HepG2 (cell line): ENCODE measurements around the gene MYOM1. TPM values are rescaled to one million over a fixed set of nuclear protein-coding genes. Genes with fewer than 3 reads are reported as not detected.
A peak's percentile ranks its signal among the peaks of the same experiment; 100 is the strongest.

Source experiments
- BCL6 ChIP-seq: IDR thresholded peaks from 2 replicates; pipeline ENCODE4 v1.6.1; 2016; ENCODE audit warnings: missing genetic modification reagents, missing compliant biosample characterization
- EHMT2 ChIP-seq: fragments of 200-600 bp; sonication (generic); IDR thresholded peaks from 2 replicates; pipeline ENCODE4 v1.7.0; 2017; ENCODE audit warnings: antibody characterized with exemption, low read depth, low read length, borderline replicate concordance
- KLF12 ChIP-seq: sonication (generic); formaldehyde crosslinking; IDR thresholded peaks from 2 replicates; pipeline ENCODE4 v1.4.0; 2020; ENCODE audit warnings: missing genetic modification reagents, borderline replicate concordance
- NBN ChIP-seq: fragments of 450-650 bp; conservative IDR thresholded peaks from 2 replicates; pipeline ENCODE4 v1.6.1; 2017
- RAD21 ChIP-seq: fragments of 450-650 bp; formaldehyde crosslinking; IDR thresholded peaks from 2 replicates; pipeline ENCODE4 v1.5.0; 2020; ENCODE audit warnings: mild to moderate bottlenecking
- RBM39 ChIP-seq: fragments of 200-400 bp; formaldehyde crosslinking; IDR thresholded peaks from one replicate; pipeline ENCODE4 v1.6.1; 2018; ENCODE audit warnings: antibody characterized with exemption, mild to moderate bottlenecking, low read depth, low read length; ENCODE audit not compliant: poor library complexity, severe bottlenecking
- RFX3 ChIP-seq: IDR thresholded peaks from 2 replicates; pipeline ENCODE4 v1.6.1; 2016; ENCODE audit warnings: missing biosample characterization, missing genetic modification reagents
- SAP130 ChIP-seq: IDR thresholded peaks from 2 replicates; pipeline ENCODE4 v1.6.1; 2016; ENCODE audit warnings: low read depth
- SOX6 ChIP-seq, 2 experiments: fragments of 450-650 bp in 1 of 2; sonication (generic) in 1 of 2; formaldehyde crosslinking in 1 of 2; IDR thresholded peaks; 2 replicates each; pipeline versions ENCODE4 v1.4.0 to v1.6.1; 2017 to 2020; ENCODE audit warnings: antibody characterized with exemption in 1 of 2, mild to moderate bottlenecking in 1 of 2, missing genetic modification reagents in 1 of 2
- SUZ12 ChIP-seq: fragments of 150-350 bp; IDR thresholded peaks from 2 replicates; pipeline ENCODE4 v1.6.1; 2014; ENCODE audit warnings: low read depth, low read length
- THAP11 ChIP-seq: IDR thresholded peaks from 2 replicates; pipeline ENCODE4 v1.6.1; 2016; ENCODE audit warnings: missing biosample characterization, missing genetic modification reagents
- ZNF501 ChIP-seq: sonication (generic); formaldehyde crosslinking; IDR thresholded peaks from 2 replicates; pipeline ENCODE4 v1.5.1; 2020; ENCODE audit warnings: mild to moderate bottlenecking, moderate library complexity, missing genetic modification reagents
- ZNF570 ChIP-seq: sonication (generic); formaldehyde crosslinking; IDR thresholded peaks from 2 replicates; pipeline ENCODE4 v1.4.0; 2020; ENCODE audit warnings: mild to moderate bottlenecking, missing genetic modification reagents, borderline replicate concordance
- ZNF674 ChIP-seq: sonication (generic); formaldehyde crosslinking; IDR thresholded peaks from 2 replicates; pipeline ENCODE4 v1.5.0; 2020; ENCODE audit warnings: low read depth, mild to moderate bottlenecking, missing genetic modification reagents
- ZNF75D ChIP-seq: sonication (generic); formaldehyde crosslinking; IDR thresholded peaks from 2 replicates; pipeline ENCODE4 v1.8.1; 2023; ENCODE audit warnings: missing genetic modification reagents, mild to moderate bottlenecking, borderline replicate concordance
- ZSCAN30 ChIP-seq: sonication (generic); formaldehyde crosslinking; IDR thresholded peaks from 2 replicates; pipeline ENCODE4 v1.5.0; 2020; ENCODE audit warnings: mild to moderate bottlenecking, missing genetic modification reagents
- ZZZ3 ChIP-seq: sonication (generic); formaldehyde crosslinking; IDR thresholded peaks from 2 replicates; pipeline ENCODE4 v1.4.0; 2020; ENCODE audit warnings: missing genetic modification reagents, mild to moderate bottlenecking, borderline replicate concordance
- polyA plus RNA-seq, 8 experiments: library from polyadenylated mRNA; depleted of rRNA in 3 of 8; stranded (reverse) in 7 of 8; unstranded in 1 of 8; fragments of >200 nt; fragmentation: Illumina TruSeq in 4 of 8; extraction: Trizol in 4 of 8; gene quantifications; 2 replicates each; pipeline versions ENCODE4 v1.2.1 to v1.2.3, GENCODE V29; 2011 to 2016; ENCODE audit warnings: low read depth in 4 of 8, missing spikeins in 1 of 8, mixed read lengths in 1 of 8; ENCODE audit not compliant: insufficient read depth in 1 of 8
- total RNA-seq, 5 experiments: library from RNA; depleted of rRNA; stranded (reverse); fragments of >200 nt; fragmentation: Illumina TruSeq; extraction: Trizol; gene quantifications; 2 replicates each; pipeline ENCODE4 v1.2.3, GENCODE V29; 2016; ENCODE audit warnings: low read depth in 1 of 5
- TF ChIP-seq, protein P1 (sequence below): sonication (generic); formaldehyde crosslinking; IDR thresholded peaks from 2 replicates; pipeline ENCODE4 v1.5.0; 2020; ENCODE audit warnings: mild to moderate bottlenecking, low read depth, missing genetic modification reagents, borderline replicate concordance
- TF ChIP-seq, protein P2 (sequence below): sonication (generic); formaldehyde crosslinking; conservative IDR thresholded peaks from 2 replicates; pipeline ENCODE4 v1.8.0; 2022; ENCODE audit warnings: mild to moderate bottlenecking, moderate library complexity, missing genetic modification reagents
- TF ChIP-seq, protein P3 (sequence below): sonication (generic); formaldehyde crosslinking; IDR thresholded peaks from 2 replicates; pipeline ENCODE4 v1.9.0; 2021; ENCODE audit warnings: missing genetic modification reagents, borderline replicate concordance
- TF ChIP-seq, protein P4 (sequence below): sonication (generic); formaldehyde crosslinking; IDR thresholded peaks from 2 replicates; pipeline ENCODE4 v1.4.0; 2020; ENCODE audit warnings: missing genetic modification reagents, borderline replicate concordance
- TF ChIP-seq, protein P5 (sequence below): sonication (generic); formaldehyde crosslinking; IDR thresholded peaks from 2 replicates; pipeline ENCODE4 v1.5.0; 2020; ENCODE audit warnings: missing genetic modification reagents
- TF ChIP-seq, protein P6 (sequence below): IDR thresholded peaks from 2 replicates; pipeline ENCODE4 v1.6.1; 2018; ENCODE audit warnings: missing genetic modification reagents

MYOM1 gene
- total and polyA plus RNA-seq, 2 of the 13 experiments (the other 11 are each of a cell fraction or from before 2014, with no cell fraction given): 0.46 to 0.98 TPM

DNA sequence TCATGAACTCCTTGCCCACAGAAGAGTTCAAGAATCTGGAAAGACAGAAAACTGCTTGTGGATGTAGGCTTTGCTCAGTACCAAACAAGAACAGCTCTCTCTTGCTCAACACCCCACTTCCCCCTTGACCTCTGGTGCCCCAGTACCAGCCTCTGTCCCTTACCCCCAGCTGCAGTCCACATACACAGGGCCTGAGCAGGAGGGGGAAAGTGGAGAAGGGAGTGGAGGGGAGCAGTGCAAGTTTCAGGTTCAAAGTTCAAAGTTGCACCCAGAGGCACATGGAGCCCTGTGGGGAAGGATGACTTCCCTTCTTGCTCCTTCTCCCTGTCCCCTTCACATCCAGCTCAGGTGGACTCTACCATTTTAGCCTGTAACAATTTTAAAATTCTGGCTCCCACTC is 145.7 kb downstream of the MYOM1 start (continued):
- TF ChIP-seq, protein P1, sequence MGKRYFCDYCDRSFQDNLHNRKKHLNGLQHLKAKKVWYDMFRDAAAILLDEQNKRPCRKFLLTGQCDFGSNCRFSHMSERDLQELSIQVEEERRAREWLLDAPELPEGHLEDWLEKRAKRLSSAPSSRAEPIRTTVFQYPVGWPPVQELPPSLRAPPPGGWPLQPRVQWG: no peak
- no peak for TF ChIP-seq SOX6 (IDR thresholded peaks at IDR 0.05)
- TF ChIP-seq SOX6 (CRISPR knock-in tag; IDR thresholded peaks at IDR 0.05): peak; percentile 46
- no peak for TF ChIP-seq RAD21 (CRISPR knock-in tag)
- no peak for TF ChIP-seq ZNF674 (CRISPR knock-in tag)
- no peak for TF ChIP-seq THAP11 (CRISPR knock-in tag)
- TF ChIP-seq ZNF75D: no peak
- TF ChIP-seq ZZZ3 (CRISPR knock-in tag): no peak
- TF ChIP-seq BCL6: peak; percentile 53; the same call in 1 of the 2 replicates
- TF ChIP-seq, protein P2, sequence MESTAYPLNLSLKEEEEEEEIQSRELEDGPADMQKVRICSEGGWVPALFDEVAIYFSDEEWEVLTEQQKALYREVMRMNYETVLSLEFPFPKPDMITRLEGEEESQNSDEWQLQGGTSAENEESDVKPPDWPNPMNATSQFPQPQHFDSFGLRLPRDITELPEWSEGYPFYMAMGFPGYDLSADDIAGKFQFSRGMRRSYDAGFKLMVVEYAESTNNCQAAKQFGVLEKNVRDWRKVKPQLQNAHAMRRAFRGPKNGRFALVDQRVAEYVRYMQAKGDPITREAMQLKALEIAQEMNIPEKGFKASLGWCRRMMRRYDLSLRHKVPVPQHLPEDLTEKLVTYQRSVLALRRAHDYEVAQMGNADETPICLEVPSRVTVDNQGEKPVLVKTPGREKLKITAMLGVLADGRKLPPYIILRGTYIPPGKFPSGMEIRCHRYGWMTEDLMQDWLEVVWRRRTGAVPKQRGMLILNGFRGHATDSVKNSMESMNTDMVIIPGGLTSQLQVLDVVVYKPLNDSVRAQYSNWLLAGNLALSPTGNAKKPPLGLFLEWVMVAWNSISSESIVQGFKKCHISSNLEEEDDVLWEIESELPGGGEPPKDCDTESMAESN (CRISPR knock-in tag): no peak
- TF ChIP-seq, protein P3, sequence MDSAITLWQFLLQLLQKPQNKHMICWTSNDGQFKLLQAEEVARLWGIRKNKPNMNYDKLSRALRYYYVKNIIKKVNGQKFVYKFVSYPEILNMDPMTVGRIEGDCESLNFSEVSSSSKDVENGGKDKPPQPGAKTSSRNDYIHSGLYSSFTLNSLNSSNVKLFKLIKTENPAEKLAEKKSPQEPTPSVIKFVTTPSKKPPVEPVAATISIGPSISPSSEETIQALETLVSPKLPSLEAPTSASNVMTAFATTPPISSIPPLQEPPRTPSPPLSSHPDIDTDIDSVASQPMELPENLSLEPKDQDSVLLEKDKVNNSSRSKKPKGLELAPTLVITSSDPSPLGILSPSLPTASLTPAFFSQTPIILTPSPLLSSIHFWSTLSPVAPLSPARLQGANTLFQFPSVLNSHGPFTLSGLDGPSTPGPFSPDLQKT (CRISPR knock-in tag): no peak
- TF ChIP-seq RBM39: no peak
- no peak for TF ChIP-seq KLF12
- TF ChIP-seq, protein P4, sequence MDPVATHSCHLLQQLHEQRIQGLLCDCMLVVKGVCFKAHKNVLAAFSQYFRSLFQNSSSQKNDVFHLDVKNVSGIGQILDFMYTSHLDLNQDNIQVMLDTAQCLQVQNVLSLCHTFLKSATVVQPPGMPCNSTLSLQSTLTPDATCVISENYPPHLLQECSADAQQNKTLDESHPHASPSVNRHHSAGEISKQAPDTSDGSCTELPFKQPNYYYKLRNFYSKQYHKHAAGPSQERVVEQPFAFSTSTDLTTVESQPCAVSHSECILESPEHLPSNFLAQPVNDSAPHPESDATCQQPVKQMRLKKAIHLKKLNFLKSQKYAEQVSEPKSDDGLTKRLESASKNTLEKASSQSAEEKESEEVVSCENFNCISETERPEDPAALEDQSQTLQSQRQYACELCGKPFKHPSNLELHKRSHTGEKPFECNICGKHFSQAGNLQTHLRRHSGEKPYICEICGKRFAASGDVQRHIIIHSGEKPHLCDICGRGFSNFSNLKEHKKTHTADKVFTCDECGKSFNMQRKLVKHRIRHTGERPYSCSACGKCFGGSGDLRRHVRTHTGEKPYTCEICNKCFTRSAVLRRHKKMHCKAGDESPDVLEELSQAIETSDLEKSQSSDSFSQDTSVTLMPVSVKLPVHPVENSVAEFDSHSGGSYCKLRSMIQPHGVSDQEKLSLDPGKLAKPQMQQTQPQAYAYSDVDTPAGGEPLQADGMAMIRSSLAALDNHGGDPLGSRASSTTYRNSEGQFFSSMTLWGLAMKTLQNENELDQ (CRISPR knock-in tag): no peak
- TF ChIP-seq ZNF501 (CRISPR knock-in tag): no peak
- no peak for TF ChIP-seq RFX3 (CRISPR knock-in tag)
- no peak for TF ChIP-seq SUZ12
- no peak for TF ChIP-seq ZSCAN30 (CRISPR knock-in tag)
- TF ChIP-seq SAP130 (CRISPR knock-in tag): peak; percentile 45
- no peak for TF ChIP-seq NBN
- TF ChIP-seq, protein P5, sequence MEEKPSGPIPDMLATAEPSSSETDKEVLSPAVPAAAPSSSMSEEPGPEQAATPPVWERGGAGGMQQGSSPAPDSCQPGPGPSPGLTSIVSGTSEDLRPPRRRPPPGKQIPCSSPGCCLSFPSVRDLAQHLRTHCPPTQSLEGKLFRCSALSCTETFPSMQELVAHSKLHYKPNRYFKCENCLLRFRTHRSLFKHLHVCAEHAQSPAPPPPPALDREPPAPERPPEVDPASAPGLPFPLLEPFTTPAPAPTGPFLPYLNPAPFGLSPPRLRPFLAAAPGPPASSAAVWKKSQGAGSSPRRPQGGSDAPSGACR (CRISPR knock-in tag): no peak
- no peak for TF ChIP-seq ZNF570 (CRISPR knock-in tag)
- TF ChIP-seq EHMT2: no peak
- TF ChIP-seq, protein P6, sequence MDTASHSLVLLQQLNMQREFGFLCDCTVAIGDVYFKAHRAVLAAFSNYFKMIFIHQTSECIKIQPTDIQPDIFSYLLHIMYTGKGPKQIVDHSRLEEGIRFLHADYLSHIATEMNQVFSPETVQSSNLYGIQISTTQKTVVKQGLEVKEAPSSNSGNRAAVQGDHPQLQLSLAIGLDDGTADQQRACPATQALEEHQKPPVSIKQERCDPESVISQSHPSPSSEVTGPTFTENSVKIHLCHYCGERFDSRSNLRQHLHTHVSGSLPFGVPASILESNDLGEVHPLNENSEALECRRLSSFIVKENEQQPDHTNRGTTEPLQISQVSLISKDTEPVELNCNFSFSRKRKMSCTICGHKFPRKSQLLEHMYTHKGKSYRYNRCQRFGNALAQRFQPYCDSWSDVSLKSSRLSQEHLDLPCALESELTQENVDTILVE: no peak
